ENCODE measurements around the gene NR3C1.

Gene NR3C1

GRCh38 chr5:143403593-143404415, at the start of gene NR3C1:
TSS of gene NR3C1 (minus strand) at chr5:143403686. CDS start at chr5:143400839, 2,847 bp downstream.
- peak; percentile 74 for DNase-seq (ENCODE audit: low spot score)

- DNase-seq (ENCODE audit: low spot score), result no peak
Measured at GRCh38 chr5:143449772-143450171, 46.3 kb upstream of the NR3C1 start.

GRCh38 chr5:143448518-143448917, 45.0 kb upstream of the NR3C1 start:
- DNase-seq (ENCODE audit: low spot score), result no peak

GRCh38 chr5:143447983-143448382, 44.5 kb upstream of the NR3C1 start:
- DNase-seq (ENCODE audit: low spot score), result no peak

GRCh38 chr5:143446535-143447226, 43.2 kb upstream of the NR3C1 start:
- no peak for DNase-seq (ENCODE audit: low spot score)

- no peak for DNase-seq (ENCODE audit: low spot score)
Measured at GRCh38 chr5:143445776-143446175, 42.3 kb upstream of the NR3C1 start.

- DNase-seq (ENCODE audit: low spot score), result no peak
Measured at GRCh38 chr5:143443330-143443729, 39.8 kb upstream of the NR3C1 start.

- no peak for DNase-seq (ENCODE audit: low spot score)
Measured at GRCh38 chr5:143442385-143442784, 38.9 kb upstream of the NR3C1 start.

GRCh38 chr5:143440448-143441115, 37.1 kb upstream of the NR3C1 start:
- DNase-seq (ENCODE audit: low spot score), result no peak

GRCh38 chr5:143437666-143438273, 34.3 kb upstream of the NR3C1 start:
- no peak for DNase-seq (ENCODE audit: low spot score)

- no peak for DNase-seq (ENCODE audit: low spot score)
Measured at GRCh38 chr5:143436871-143437270, 33.4 kb upstream of the NR3C1 start.

- DNase-seq (ENCODE audit: low spot score), result no peak
Measured at GRCh38 chr5:143435210-143435657, 31.7 kb upstream of the NR3C1 start.

- no peak for DNase-seq (ENCODE audit: low spot score)
Measured at GRCh38 chr5:143434261-143435209, 31.0 kb upstream of the NR3C1 start.

- no peak for DNase-seq (ENCODE audit: low spot score)
Measured at GRCh38 chr5:143433670-143434069, 30.2 kb upstream of the NR3C1 start.

GRCh38 chr5:143432658-143433239, 29.3 kb upstream of the NR3C1 start:
- no peak for DNase-seq (ENCODE audit: low spot score)

GRCh38 chr5:143431789-143432188, 28.3 kb upstream of the NR3C1 start:
- no peak for DNase-seq (ENCODE audit: low spot score)

GRCh38 chr5:143428738-143429420, 25.4 kb upstream of the NR3C1 start:
- DNase-seq (ENCODE audit: low spot score), result no peak

GRCh38 chr5:143428155-143428554, 24.7 kb upstream of the NR3C1 start:
- DNase-seq (ENCODE audit: low spot score), result no peak

GRCh38 chr5:143427122-143427735, 23.7 kb upstream of the NR3C1 start:
- no peak for DNase-seq (ENCODE audit: low spot score)

Data from ecto neural progenitor cell (in vitro differentiated cells).